ENCODE measurements around the gene OSBPL3.
A peak's percentile ranks its signal among the peaks of the same experiment; 100 is the strongest.

GRCh38 chr7:24786941-24787340, 193.0 kb downstream of the OSBPL3 start:
- peak; percentile 33; the same call in 1 of the 2 replicates for TF ChIP-seq MAX (IDR thresholded peaks at IDR 0.05)
- no peak for TF ChIP-seq YY1 (IDR thresholded peaks at IDR 0.05; ENCODE audit: low read depth)
- TF ChIP-seq EGR1 (IDR thresholded peaks at IDR 0.05) = no peak
- no peak for TF ChIP-seq RAD21 (IDR thresholded peaks at IDR 0.05; ENCODE audit: low read depth)
- TF ChIP-seq CREB1 (IDR thresholded peaks at IDR 0.05; ENCODE audit: low read depth) = no peak
- TF ChIP-seq REST (IDR thresholded peaks at IDR 0.05; ENCODE audit: low read depth) = no peak
- TF ChIP-seq EP300 (IDR thresholded peaks at IDR 0.05; ENCODE audit: borderline replicate concordance) = no peak
- TF ChIP-seq USF1 (IDR thresholded peaks at IDR 0.05) = no peak
- TF ChIP-seq FOXM1 (IDR thresholded peaks at IDR 0.05; ENCODE audit: borderline replicate concordance, low read depth) = no peak
- no peak for TF ChIP-seq TAF1 (IDR thresholded peaks at IDR 0.05; ENCODE audit: low read depth)
- no peak for TF ChIP-seq TEAD4 (IDR thresholded peaks at IDR 0.05)
- no peak for TF ChIP-seq CEBPB (IDR thresholded peaks at IDR 0.05)
- TF ChIP-seq ZBTB7A (IDR thresholded peaks at IDR 0.05; ENCODE audit: low read depth) = no peak
- TF ChIP-seq TCF12 (IDR thresholded peaks at IDR 0.05; ENCODE audit: low read depth) = no peak
